ENCODE results near the gene FHOD3. TPM values are rescaled to one million over a fixed set of nuclear protein-coding genes. Genes with fewer than 3 reads are reported as not detected.

Gene FHOD3
- total and polyA plus RNA-seq, 10 donors: 1.2 to 2.7 (median 1.9) TPM

DNA sequence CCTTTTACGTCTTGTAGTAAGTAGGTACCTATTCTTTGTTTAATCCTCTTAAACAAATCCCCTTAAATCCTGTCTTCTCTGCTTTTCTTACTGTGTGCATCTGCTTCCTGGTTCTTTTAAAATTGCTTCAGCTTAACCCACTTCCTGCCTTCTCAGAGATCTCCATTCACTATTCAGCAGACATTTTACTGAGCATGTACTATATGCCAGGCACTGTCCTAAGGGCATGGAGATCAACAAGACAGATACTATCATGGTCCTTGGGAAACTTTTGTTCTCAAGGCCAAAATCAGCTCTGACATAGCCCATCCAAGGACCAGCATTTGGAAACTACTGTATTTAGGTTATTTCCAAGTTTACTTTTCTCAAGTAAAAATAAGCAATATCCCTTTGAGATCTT is 303.8 kb downstream of the FHOD3 start:
- Histone ChIP-seq H3K36me3 (no peaks in the 10 kb centered on the region), H3K9me3 (no peaks in the 10 kb centered on the region), H3K4me1 (no peaks in the 10 kb centered on the region), H3K27me3 (replicated peaks in 1 of 7) (peaks cover 0 to 2% (median 0%) of the 10 kb centered on the region in 7 donors), H3K4me3 (no peak overlapping the region), H3K27ac (no peak overlapping the region)
- 48 to 91% (median 88%) methylated on average over 1 of the region's 1 CpG for WGBS, 5 donors
- no peak for DNase-seq
- intact Hi-C loops (cut with DNase I; ENCODE audit: low total_unique reads): no loop called here
- no peak for TF ChIP-seq POLR2A (IDR thresholded peaks at IDR 0.05)
- TF ChIP-seq, protein P1, sequence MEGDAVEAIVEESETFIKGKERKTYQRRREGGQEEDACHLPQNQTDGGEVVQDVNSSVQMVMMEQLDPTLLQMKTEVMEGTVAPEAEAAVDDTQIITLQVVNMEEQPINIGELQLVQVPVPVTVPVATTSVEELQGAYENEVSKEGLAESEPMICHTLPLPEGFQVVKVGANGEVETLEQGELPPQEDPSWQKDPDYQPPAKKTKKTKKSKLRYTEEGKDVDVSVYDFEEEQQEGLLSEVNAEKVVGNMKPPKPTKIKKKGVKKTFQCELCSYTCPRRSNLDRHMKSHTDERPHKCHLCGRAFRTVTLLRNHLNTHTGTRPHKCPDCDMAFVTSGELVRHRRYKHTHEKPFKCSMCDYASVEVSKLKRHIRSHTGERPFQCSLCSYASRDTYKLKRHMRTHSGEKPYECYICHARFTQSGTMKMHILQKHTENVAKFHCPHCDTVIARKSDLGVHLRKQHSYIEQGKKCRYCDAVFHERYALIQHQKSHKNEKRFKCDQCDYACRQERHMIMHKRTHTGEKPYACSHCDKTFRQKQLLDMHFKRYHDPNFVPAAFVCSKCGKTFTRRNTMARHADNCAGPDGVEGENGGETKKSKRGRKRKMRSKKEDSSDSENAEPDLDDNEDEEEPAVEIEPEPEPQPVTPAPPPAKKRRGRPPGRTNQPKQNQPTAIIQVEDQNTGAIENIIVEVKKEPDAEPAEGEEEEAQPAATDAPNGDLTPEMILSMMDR (IDR thresholded peaks at IDR 0.05 in 8 of 11, conservative IDR thresholded peaks at IDR 0.05 in 3 of 11): no peak
- TF ChIP-seq POLR2AphosphoS5 (IDR thresholded peaks at IDR 0.05): no peak

DNA sequence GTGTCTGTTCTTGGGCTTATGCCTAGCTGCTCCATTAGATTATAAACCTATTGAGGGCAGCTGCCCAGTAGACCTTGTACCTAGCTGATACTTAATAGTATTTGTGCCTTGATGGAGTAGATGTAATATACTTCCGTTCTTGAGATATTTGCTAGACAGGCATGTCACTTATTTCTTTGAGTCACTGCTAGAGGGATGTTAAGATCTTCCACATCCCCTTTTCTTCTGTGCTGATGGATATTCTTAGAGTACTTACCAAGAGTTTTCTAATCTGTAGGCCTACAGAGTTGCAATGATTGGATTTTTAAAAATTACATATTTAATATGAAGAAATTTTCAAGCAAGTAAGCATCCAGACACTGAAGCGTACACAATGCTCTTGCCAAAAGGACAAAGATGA is 304.6 kb downstream of the FHOD3 start:
- H3K27ac ChIP-seq: no peak overlapping the region
- peaks cover 0 to 2% (median 0%) of the 10 kb centered on the region in 7 donors for H3K27me3 ChIP-seq (replicated peaks in 1 of 7)
- 92 to 95% (median 94%) methylated on average over 2 of the region's 2 CpGs for WGBS, 5 donors
- no peaks in the 10 kb centered on the region for H3K36me3 ChIP-seq
- no peak overlapping the region for H3K4me3 ChIP-seq
- TF ChIP-seq, protein P1 (IDR thresholded peaks at IDR 0.05 in 8 of 11, conservative IDR thresholded peaks at IDR 0.05 in 3 of 11): no peak
- intact Hi-C loops (cut with DNase I; ENCODE audit: low total_unique reads): no loop called here
- H3K4me1 ChIP-seq: no peaks in the 10 kb centered on the region
- no peaks in the 10 kb centered on the region for H3K9me3 ChIP-seq
- DNase-seq: no peak

DNA sequence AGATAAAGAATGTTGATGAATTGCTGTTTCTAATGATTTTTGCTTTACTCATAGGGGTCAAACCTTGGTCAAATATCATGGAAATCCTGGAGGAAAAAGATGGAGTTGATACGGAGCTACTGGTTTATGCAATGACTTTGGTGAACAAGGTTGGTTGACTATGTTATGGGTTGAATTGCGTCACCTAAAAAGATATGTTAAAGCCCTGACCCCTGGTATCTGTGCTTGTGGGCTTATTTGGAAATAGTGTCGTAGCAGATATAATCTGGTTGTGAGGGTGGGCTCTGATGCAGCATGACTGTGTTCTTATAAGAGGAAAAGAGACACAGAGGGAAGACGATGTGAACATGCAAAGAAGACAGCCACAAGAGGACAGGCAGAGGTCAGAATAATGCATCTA is 305.1 kb downstream of the FHOD3 start:
- WGBS, 5 donors: 78 to 84% (median 80%) methylated on average over 4 of the region's 4 CpGs
- DNase-seq: no peak
- H3K36me3 ChIP-seq: no peaks in the 10 kb centered on the region
- H3K4me3 ChIP-seq: no peak overlapping the region
- intact Hi-C loops (cut with DNase I; ENCODE audit: low total_unique reads): no loop called here
- H3K9me3 ChIP-seq: no peaks in the 10 kb centered on the region
- peaks cover 0 to 2% (median 0%) of the 10 kb centered on the region in 7 donors for H3K27me3 ChIP-seq (replicated peaks in 1 of 7)
- H3K4me1 ChIP-seq: no peaks in the 10 kb centered on the region
- no peak overlapping the region for H3K27ac ChIP-seq
- TF ChIP-seq POLR2AphosphoS5 (IDR thresholded peaks at IDR 0.05) (no peak), POLR2A (IDR thresholded peaks at IDR 0.05) (no peak)
- TF ChIP-seq, protein P1 (IDR thresholded peaks at IDR 0.05 in 8 of 11, conservative IDR thresholded peaks at IDR 0.05 in 3 of 11): no peak

DNA sequence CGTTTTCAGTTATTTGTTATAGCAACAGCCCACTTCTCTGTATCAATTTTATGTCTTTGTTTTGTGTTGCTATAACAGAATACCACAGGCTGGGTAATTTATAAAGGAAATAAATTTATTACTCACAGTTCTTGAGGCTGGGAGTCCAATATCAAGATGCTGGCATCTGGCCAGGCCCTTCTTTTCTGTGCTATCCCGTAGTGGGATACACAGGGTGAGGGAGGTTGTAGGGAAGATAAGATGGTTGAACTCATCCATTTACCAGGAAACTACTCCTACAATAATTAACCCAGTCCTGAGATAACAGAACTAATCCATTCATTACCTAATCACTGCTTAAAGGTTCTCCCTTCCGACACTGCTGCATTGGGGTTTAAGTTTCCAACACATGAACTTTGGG is 310.6 kb downstream of the FHOD3 start:
- TF ChIP-seq POLR2A (IDR thresholded peaks at IDR 0.05) (no peak), POLR2AphosphoS5 (IDR thresholded peaks at IDR 0.05) (no peak)
- TF ChIP-seq, protein P1 (IDR thresholded peaks at IDR 0.05 in 8 of 11, conservative IDR thresholded peaks at IDR 0.05 in 3 of 11): no peak
- H3K9me3 ChIP-seq: no peaks in the 10 kb centered on the region
- peaks cover 0 to 2% (median 0%) of the 10 kb centered on the region in 7 donors for H3K27me3 ChIP-seq (replicated peaks in 1 of 7)
- no peak overlapping the region for H3K27ac ChIP-seq
- 80 to 93% (median 86%) methylated on average over 3 of the region's 3 CpGs for WGBS, 5 donors
- H3K36me3 ChIP-seq: no peaks in the 10 kb centered on the region
- H3K4me3 ChIP-seq: no peak overlapping the region
- no peaks in the 10 kb centered on the region for H3K4me1 ChIP-seq
- intact Hi-C loops (cut with DNase I; ENCODE audit: low total_unique reads): no loop called here
- DNase-seq: no peak

All from spleen (tissue), 11 donors.